GM12801 (cell line): ENCODE data around the gene EXOSC6.

Experiments used
- TF ChIP-seq, protein P1 (sequence below): IDR thresholded peaks from one replicate; pipeline ENCODE4 v1.5.1; 2011; ENCODE audit warnings: control low read depth; ENCODE audit not compliant: insufficient read length; ENCODE audit errors: extremely low read depth

Gene EXOSC6

DNA sequence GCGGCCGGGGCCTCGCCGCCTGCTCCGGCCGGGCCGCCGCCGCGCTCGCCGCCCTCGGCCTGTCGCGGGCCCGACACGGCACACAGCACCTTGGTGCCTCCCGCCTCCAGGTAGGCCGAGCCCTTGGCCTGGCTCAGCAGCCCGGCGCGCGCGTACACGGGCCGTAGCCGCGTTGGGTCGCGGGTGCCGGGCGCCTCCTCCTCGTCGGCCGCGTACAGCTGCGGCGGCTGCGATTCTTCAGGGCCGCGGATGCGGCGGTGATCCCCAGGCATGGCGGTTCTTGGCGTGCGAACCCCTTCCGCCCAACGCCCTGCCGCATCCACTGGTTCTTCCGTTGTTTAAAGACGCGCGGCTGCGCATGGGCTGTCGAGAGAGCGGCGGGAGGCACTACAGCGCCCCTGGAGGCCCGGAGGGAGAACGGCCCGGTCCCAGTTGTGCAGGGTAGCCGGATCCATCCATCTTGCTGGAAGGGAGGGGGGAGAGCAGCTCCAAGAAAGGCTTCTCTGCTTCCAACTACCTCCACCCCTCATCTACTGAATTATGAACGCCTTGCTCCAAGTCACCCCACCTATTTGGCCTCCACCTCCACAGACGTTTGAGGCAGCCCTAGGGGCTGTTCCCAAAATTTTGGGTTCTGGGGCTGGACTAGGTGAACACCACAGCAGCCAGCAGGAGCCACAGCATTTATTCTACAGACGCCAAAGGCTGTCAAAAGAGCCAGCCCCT, at the start of gene EXOSC6:
Gene EXOSC6 (minus strand): TSS at position 312 of the 726 bp plus-strand sequence. CDS start 40 bp downstream, at position 272.
- TF ChIP-seq, protein P1, sequence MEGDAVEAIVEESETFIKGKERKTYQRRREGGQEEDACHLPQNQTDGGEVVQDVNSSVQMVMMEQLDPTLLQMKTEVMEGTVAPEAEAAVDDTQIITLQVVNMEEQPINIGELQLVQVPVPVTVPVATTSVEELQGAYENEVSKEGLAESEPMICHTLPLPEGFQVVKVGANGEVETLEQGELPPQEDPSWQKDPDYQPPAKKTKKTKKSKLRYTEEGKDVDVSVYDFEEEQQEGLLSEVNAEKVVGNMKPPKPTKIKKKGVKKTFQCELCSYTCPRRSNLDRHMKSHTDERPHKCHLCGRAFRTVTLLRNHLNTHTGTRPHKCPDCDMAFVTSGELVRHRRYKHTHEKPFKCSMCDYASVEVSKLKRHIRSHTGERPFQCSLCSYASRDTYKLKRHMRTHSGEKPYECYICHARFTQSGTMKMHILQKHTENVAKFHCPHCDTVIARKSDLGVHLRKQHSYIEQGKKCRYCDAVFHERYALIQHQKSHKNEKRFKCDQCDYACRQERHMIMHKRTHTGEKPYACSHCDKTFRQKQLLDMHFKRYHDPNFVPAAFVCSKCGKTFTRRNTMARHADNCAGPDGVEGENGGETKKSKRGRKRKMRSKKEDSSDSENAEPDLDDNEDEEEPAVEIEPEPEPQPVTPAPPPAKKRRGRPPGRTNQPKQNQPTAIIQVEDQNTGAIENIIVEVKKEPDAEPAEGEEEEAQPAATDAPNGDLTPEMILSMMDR = no peak

DNA sequence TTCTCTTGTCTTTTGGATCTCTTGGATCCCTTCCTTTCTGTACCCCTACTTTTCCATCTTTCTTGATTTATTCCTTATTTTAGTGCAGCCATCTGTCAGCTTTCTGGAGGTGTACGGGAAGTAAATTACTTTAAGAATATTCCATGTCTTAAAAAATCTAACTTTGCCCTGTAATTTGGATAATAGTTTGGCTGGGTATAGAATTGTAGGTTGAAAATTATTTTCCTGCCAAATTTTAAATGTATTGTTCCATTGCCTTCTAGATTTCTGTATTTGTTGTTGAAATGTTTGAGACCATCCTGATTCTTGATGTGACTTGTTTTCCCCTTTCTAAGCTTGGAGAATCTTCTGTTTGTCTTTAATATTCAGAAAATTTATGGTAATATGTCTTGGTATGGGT, 49.4 kb upstream of the EXOSC6 start:
- TF ChIP-seq, protein P1 = no peak

DNA sequence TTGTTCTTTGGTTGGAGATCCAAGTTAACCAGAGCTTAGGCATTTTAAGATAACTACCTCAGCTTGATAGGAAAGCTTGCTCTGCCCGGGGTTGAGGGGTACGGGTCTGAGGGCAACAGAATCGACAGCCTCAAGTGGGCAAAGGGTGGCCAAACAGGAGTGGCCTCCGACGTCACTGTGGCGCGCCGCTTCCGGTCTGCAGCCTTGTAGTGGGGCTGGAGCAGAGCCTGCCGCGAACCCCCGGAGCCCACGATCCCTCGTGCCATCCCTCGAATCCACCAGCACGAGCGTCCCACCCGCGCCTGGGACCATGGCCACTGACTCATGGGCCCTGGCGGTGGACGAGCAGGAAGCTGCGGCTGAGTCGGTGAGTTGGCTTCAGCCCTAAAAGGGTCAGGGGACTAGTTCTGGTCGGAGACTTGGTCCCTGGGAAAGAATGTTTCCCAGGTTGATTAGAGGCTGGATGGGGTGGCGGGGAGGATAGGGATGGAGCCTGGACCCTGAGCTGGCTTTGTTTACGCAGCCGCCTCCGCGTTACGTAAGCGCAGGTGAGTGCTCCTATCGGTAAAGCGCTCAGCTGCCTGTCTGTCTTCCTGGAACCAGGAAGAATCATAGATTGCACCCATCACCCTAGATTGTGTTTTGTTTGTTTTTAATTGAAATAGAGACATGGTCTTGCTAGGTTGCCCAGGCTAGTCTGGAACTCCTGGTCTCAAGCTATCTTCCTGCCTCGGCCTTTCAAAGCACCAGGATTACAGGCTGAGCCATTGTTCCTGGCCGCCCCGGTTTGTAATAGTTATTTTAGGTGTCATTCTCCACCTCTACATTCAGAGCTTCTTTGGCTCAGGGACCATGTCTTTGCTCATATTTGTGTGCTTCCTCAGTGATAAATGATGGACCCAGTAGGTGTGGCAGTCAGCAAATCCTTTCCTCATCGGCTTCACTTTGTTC, 47.5 kb upstream of the EXOSC6 start, which contains the start of gene DDX19B:
Gene DDX19B (plus strand): TSS at position 199 of the 951 bp plus-strand sequence. CDS start 112 bp downstream, at position 311.
- TF ChIP-seq, protein P1 = no peak

DNA sequence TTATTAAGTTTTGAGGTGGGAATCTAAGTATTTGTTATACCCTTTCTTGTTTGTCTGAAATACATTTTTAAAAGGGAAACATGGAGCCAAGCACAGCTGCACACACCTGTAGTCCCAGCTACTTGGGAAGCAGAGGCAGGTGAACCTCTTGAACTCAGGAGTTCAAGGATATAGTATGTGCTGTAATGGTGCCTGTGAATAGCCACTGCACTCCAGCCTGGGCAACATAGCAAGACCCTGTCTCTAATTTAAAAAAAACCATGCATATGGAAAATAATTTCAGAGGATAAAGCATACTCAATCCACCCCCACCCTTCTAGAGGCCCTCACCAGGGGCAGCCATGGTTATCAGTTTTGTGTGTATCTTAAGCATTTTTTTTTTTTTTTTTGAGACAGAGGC, 43.9 kb upstream of the EXOSC6 start:
- TF ChIP-seq, protein P1 = no peak

DNA sequence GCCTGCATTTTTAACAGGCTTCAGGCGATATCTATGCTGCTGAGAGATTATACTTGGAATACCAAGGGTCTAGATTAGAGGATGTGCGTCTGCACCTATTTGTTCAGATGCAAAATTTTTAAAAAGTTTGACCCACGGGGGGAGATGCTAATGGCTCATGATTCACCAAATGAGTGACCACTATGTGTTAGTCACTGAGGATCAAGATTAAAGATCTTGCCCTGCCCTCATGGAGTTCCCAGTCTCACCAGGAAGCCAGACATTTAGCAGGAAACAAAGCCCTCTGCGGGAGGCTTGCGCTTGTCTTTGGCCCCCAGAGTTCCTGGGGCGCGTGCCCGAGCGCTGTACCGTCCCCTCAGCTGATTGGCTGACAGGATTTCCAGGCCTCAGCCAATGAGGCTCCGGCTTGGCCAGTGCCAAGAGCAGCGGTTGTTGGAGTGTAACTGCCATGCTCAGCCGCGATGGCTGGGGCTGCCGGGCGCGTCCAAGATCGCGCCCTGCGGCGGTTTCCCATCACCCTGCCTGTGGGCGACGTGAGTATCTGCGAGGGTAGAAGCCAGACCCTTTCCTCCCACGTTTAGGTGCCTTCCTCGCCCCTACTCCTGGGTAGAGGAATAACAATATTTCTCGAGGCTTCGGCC, 42.8 kb upstream of the EXOSC6 start:
- TF ChIP-seq, protein P1 = no peak

DNA sequence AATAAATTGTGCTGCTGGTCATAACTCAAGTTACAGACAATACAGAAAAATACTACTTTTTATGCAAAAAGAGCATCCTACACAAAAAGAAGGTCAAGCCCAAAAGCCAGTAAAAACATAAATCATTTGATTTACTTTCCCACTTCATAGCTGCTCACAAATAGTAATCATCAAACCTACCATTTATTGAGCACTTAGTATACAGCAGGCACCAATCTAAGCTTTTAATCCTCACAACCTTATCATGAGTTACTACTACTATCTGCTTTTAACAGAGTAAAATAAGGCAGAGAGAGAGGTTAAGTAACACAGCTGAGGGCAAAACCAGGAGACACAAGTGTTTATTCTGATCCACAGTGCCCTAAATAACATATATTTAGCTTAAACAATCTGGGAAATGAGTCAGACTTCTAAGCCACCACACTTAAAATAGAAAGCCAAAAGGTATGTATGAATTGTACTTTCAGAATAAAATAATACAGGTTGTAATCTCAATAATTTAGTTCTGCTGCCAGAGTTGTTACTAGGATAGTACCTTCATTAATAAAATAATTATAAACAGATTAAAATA, 39.3 kb upstream of the EXOSC6 start:
- TF ChIP-seq, protein P1 = no peak
